ENCODE measurements around the gene PLB1.

PLB1 gene

DNA sequence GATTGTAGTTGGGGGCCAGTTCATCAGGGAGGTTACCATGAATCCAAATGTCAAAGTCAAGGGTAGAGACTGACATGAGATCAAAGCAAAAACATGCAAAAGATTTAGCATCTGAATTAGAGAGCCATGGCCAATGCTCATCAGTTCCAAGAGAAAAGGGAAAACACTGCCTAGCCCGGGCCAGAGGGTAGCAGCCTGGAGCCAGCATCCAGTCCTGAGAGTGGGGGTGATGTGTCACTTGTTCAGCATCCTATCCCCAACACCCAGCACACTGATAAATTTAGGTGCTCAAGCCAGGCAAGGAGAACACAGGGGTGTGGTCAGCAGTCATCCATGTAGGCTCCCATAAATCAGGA, 178.8 kb downstream of the PLB1 start:
- DNase-seq = no peak

DNA sequence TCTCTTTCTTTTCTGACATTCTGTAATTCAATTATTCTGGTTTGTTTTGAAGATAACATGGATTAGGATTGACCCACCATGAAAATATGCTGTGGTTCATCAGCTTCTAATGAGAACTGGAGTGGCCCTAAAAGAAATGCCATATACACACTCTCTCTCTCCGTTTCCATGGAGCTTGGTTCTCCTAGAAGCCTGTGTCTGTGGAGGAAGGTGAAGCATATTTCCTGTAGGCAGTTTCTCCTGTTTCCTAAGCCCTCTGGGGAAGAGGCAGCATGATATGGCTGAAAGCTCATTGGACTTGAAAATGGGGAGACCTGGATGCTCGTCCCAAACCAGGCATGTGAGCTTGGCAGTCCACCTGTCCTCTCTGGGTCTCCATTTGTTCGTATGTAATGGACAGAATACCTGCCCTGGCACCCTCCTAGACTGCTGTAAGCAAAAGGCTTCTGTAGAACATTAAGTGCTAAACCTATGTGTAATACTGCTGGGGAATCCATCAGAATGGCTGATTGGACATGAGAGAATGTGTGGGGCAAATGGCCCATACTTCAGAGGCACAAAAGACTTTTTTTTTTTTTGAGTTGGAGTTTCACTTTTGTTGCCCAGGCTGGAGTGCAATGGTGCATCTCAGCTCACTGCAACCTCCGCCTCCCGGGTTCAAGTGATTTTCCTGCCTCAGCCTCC, 180.4 kb downstream of the PLB1 start:
- DNase-seq = no peak

DNA sequence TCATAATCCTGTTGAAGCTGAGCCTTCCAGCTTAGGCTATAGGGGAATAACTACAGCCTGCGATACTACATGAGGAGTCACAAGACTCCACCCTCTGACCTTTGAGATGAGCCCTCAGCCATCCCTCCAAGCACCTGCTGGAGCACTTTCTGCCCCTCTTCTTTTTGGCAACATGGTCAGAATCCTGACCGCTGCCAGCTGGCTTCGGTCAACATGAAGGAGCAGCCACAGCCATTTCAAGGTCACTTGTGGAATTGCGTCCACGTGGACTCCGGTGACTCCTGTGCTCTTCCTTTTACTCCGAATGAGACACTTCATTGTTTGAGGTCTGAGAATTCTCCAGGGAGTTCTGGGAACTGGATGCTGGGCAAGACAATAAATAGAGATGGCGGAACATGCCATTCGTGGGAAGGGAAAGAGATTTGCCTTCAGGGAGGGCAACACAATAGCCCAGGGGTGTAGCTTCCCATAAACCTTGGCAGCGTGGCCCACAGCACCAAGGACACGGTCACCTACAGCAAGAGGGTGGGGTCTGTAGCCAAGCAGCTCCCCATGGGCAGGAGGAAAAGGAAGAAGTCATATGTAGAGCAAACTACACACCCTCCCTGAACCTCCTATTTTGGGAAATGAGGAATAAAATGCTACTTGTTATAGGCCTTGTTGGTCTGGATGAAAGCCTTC, 182.5 kb downstream of the PLB1 start:
- no peak for DNase-seq

DNA sequence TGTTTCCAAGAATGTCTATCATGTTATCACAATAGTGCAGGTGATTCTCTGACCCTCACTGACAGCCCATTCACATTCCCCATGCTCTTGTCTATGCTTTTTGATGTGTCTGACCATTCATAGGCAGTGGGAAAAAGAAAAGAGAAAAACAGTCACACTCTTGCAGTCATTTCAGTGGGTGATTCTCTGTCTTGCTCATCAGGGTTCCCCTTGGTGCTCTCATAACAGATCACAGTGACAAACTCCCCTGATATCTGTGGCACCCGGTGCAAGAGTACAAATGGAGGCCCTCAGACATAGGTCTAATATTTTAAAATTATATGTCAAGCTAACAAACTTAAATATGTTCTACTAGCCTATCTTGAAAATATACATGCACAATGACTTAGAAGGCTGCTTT, 183.1 kb downstream of the PLB1 start:
- no peak for DNase-seq

DNA sequence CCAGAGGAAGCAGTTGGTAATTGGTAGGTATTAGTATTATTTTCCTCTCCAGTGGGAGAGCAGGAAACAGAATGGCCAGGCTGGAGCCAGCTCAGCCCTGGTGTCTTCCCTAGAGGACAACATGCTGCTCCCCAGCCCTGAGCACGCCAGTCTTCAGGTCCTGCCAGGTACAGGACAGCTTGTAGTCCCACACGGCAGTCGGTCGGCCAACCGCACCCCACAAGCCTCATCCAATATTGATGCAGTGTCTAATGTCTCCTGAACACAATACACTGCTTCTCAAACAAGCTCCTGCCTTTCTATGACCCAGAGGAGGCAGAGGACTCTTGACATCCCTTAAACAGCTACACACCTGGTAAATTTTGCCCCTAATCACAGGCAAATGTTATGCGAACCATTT, 184.8 kb downstream of the PLB1 start:
- no peak for DNase-seq

DNA sequence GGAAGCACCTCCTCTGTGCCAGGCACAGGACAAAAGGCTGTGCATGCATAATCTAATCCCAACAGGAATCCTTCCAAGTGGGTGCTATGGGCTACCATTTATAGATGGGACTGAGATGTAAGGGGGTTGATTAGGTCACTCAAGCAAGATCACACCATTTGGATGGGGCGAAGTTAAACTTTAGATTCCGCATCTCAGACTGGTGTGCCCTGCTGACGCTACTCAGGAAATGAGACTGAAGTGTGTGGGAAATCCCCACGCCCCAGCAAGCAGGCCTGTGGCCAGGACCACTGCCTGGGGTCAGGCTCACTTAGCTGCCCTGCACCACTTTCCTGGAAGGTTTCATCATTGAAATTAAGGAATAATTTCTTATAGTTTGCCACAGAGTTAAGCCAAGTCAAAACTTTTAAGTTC, 185.3 kb downstream of the PLB1 start:
- DNase-seq = no peak

DNA sequence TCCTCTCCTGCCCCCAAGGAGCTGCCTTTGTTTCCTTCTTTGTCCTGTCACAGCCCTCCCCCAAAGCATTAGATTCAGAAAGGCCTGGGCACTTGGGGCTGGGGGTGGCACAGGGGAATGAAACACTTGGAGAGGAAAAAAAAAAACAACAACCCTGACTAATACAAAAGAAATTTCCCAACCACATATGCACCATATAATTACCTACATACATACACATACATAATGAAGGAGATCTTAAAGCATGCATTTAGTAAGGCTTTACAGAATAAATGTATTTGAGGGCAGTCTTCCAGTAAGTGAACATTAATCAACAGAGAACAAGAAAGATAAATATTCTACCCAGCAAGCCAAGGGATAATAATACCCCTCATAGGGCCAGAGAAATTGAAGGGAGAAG, 185.7 kb downstream of the PLB1 start:
- DNase-seq = no peak

DNA sequence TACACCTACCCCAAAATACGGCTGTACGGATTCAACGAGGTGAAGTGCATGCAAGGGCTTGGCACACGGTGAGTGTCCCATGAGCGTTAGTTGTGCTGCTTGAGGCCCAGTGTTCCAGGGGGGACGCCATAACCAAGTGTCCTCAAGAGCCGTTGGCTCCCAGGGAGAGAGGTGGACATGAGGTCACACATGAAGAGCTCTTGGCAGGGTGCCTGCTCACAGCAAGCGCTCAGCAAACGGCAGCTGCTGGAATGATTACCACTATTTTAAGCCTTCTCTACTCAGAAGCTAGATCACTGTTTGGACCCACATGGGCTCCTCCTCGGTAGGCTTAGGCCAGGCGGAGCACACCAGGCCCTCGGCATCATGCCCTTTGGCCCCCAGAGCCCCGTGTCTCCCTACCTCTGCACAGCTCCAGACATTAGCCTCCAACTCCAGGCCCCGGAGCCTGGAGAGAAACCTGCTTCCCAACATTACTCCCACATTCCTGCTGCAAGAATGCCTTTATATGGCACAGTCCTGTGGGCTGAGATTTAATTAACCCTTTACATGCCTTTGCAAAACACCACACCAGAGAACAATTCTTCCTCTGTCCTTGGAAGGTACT, 187.3 kb downstream of the PLB1 start:
- DNase-seq = peak in 1 of 2 experiments; percentile 23

DNA sequence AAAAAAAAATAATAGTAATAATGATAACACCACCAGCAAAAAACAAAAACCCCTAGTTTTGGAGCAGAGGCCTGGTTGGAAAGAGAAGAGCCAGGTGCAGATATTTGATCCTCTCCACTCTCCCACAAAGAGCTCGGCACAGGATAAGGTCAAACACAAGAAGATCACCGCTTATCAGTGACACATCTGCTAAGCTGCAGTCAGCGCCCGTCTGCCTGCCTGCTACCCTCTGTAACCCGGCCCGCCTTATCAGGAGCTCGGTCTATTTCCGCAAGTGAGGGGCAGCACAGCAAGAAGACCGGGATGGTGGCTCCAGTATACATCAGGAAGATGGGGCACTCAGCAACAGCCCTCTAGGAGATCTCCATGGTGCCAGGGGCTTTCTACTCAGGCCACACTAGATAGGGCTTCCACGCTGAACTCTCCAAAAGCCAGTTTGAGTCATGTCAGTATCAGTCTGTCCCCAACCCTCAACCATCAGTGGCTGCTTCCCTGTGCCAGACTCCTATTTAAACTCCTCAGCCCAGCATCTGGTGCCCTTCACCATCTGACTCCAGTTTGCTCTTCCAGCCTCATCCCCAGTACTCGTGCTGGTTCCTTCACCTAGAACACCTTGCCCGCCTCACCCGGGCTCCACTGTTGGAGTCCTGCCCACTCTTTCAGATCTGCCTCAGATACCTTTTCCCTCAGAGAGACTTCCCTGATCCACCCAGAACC, 188.4 kb downstream of the PLB1 start:
- no peak for DNase-seq

DNA sequence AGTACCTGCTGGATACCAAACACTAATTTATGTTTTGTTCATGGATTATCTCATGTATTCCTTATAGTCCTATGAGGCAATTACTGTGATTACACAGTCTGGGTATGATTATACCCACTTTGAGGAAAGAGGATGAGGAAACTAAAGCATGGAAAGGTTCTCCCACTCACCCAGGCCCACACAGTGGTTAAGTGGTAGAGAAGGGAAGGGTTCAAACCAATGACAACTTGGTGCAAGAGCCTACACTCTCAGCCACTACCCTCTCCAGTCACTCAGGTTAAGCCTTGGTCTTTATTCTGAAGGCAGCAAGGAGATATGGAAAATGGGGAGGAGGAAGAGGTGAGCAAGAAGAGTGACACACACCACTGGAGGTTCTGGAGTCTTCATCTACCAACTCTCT, 191.3 kb downstream of the PLB1 start:
- no peak for DNase-seq

DNA sequence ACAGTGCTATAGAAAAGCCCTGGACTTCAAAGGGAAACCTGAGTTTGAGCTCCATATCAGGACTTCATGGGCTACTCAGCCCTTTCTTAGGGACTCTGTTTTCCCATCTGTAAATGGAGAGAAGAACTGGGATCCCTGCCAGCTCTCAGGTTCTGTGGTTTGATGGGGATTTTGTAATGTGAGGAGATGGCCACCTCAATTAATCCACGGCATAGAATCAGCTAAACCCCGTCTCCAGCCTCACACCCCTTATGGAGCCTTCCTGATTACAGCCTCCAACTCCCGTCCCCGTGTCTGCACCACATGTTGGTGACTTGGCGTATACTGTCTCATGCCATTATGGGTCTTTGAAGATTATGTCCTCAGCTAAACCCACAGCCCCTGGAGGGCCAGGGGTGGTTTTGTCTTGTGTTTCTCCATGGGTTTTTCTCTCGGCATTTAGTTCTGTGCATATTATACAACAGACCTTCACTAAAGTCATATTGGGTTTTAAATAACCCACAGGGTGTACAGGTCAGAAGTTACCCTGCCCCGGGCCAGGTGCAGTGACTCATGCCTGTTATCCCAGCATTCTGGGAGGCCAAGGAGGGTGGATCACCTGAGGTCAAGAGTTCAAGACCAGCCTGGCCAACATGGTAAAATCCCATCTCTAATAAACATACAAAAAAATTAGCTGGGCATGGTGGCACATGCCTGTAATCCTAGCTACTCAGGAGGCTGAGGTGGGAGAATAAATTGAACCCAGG, 192.0 kb downstream of the PLB1 start:
- no peak for DNase-seq

DNA sequence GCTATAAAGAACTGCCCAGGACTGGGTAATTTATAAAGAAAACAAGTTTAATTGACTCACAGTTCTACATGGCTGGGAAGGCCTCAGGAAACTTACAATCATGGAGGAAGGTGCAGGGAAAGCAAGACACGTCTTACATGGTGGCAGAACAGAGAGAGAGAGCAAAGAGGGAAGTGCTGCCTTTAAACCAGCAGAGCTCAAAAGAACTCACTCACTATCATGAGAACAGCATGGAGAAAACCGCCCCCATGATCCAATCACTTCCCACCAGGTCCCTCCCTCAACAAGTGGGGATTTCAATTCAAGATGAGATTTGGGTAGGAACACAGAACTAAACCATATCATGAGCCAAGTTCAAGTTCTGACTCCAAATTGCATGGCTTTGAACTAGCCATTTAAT, 193.0 kb downstream of the PLB1 start:
- no peak for DNase-seq

DNA sequence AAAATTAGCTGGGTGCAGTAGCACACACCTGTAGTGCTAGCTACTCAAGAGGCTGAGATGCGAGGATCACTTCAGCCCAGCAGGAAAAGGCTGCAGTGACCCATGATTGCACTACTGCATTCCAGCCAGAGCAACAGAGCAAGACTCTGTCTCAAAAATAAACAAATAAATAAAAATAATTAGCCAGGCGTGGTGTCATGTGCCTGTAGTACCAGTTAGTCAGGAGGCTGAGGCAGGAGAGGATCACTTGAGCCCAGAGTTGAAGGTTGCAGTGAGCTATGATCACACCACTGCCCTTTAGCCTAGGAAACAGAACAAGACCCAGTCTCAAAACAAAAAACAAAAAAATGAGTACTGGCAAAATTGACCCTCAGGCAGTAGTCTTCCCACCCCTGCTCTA, 193.9 kb downstream of the PLB1 start:
- no peak for DNase-seq

DNA sequence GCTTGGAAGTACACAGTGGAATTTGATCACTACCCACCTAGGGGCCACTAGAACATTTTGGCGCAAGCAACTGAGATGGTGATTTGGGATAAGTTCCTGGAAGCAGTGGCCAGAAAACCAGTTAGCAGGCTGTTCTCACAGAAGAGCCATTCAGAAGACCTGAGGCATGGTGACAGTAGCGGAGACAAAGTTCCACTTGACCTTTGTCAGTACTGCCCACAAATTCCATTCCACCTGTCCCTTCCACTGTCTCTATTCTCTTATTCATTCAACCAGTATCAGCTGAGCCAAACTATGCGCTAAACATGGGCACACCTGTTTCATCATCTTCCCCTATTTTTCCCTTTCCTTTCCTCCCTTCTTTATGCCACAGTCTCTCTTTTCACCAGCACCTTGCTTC, 196.6 kb downstream of the PLB1 start:
- DNase-seq = no peak

DNA sequence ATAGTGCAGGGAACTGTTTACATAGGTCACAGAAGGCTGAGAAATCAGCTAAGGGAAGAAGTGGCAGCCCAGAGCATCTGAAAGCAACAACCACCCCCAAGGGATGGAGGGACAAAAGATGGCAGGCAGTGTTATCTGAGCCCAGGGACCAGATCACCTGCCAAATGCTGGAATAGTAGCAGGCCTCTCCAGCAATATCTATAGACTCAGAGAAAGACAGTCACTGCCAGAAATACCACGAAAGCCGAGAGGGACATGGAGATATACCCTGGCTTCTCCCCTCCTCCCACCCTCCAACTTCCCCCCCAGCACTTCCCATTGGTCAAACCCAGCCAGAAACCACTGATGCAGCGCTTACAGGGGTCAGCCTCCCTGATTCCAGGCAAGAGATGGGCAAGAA, 197.4 kb downstream of the PLB1 start:
- no peak for DNase-seq
